Measurements from ENCODE around the gene SKP1.

The SKP1 gene

DNA sequence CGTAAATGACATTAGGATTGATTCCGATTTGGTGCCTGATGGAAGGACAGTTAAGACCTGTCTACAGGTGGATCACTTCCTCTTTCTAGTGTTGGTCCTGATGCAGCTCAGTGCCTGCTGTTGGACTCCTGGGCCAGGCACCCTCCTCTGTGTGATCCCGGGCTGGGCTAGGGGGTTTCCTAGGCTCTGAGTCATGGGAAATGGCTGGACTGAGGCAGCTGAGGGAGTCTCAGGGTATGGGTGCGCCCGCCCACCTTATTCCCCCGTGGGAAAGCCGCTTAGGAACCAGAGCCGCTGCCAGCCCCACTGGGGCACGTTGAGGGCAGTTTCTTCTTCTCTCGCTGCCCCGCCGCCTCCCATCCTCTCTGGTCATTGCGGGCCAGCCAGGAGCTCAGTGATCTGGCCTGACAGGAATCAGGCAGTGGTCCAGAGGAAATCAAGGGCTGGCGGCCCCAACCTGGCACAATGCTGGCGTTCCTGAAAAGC is 49.3 kb downstream of the SKP1 start:
- DNase-seq = no peak

DNA sequence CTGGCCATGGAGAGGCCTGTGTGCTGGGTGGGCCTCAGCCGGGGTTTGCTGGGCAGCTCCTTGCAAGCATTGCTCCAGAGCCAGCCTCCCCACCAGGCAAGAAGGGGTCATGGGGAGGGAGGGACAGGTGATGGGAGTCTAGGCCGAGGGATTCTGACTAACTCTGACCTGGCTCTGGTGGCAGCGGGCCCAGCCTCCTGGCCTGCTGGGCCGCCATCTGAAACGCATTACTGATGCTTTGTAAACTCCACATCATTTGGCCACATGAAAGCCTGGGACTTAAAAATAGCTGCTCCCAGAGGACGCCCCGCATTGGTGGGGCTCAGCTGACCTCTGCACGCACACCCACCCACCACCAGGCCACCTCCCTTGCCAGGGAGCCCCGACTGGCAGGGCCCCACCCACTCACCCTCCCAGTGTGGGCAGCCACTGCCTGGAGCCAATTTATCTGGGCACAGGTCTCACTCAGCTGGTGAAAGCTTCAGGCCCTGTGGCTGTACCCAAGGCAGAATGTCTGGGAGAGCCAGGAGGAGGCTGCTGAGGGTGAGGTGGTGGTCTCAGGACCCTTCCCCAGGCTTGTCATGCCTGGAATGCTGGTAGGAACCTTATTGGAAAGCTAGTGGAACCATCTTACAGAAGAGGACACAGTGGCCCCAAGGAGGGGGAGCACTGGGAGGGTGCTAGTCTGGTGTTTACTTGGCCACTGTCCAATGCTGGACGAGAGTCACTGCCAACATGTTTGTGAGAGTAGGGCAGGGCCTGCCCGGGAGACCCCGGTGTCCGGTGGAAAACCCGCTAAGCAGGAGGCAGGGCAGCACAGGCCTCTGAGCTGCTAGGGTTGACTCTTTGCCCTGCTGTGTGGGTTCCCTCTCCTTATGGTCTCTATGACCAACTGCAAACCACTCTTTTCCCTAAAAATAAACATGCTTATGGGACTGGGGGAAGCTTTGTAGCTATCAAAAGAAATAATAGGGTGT is 51.4 kb downstream of the SKP1 start:
- DNase-seq = no peak

DNA sequence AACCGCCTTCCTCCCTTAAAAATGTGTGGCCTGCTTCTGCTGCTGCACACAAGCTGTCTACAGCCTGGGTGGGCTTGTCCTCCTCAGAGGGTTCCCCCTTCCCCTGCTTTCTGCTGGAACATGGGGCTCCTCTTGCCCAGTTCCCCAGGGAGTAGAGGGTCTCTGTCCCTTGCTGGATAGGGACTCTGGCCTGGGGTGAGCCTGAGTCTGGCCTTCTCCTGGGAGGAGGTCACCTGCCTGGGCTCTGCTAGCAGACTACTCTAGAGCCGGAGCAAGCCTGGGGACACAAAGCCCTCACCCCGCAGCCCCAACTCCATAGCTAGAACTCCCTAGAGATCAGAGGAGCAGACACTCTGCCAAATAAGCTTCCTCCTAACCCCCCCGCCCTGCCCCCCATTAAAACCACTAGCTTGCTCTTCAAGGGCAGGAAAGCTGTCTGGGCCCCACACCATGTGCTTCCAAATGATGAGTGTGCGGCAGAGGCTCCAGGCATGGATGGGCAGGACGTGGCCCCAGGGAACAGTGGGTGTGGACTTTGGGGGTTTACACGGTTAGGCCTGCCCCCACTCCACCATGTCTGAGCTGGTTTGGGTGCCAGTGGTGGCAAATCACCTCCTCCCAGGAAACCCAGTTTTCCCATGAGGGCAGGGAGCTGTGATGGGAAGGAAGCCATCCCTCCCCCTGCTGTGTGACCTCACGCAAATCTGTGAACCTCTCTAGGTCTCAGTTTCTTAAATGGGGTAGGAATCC is 52.3 kb downstream of the SKP1 start:
- no peak for DNase-seq

DNA sequence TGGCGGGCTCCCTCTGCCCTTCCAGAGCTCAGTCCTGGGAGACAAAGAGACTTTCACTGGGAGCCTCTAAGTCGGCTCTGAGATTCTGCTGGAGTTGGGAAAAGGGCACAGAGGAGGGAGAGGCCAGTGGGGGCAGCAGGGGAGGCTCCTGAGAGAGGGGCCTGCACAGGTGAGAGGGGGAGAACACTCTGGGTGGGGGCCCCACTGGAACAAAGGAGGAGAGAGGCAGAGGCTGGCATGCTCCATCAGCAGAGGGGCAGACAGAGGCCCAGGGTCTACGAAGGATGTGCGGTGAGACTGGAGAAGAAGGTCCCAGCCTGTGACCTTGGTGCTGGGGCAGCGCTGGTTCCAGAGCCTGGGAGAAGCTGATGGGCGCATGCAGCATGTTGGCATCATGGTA is 53.4 kb downstream of the SKP1 start:
- DNase-seq = no peak

DNA sequence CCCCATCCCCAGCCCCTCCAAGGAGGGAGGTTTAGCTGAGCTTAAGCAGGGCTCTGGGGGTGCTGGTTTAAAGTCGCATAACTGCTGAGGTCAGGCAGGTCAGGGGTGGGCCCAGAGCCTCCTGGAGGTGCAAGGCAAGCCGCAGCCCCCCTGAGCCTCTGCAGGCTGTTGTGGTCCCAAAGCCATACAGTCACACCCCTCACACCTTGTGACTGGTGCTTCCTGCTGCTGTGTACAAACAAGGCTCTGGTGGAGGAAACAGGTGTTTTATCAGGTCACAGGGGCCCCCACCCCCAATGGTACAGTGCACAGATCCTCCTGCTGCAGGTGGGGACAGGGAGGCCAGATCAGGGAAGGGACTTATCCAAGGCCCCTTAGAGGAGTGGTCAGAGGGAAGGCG is 54.2 kb downstream of the SKP1 start:
- DNase-seq = peak; percentile 14

DNA sequence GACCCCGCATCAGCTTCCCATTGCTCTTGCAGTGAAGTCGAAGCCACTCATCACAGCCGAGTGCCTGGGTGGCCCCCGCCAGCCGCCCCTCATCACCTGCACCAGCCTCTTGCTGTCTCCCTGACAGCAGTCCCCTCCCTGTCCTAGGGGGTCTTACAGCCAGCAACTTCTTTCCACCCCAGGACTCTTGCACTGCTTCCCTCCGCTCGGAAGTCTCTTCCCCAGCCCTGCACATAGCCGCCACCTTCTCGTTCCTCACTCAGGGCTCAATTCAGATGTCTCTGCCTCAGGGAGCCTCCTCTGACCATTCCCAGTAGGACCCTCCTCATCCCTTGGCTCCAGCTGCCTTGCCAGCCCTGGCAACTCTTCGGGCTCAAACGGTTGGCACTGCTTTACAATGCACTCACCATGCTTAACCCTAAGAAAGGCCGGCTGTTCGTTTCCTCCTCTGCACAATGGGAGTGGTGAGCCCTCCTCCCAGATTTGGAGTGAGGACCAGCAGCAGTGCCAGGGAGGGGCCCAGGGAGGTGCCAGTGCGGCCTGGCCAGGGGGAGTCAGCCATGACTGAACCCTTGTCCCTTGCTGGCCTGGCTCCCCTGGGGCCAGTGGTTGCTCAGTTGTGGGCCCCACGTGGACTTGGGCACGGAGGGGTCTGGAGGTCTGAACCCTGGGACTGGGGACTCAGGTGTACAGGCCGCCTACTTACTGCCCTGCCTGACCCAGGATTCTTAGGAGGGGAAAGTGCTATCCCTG is 56.2 kb downstream of the SKP1 start:
- DNase-seq = no peak

DNA sequence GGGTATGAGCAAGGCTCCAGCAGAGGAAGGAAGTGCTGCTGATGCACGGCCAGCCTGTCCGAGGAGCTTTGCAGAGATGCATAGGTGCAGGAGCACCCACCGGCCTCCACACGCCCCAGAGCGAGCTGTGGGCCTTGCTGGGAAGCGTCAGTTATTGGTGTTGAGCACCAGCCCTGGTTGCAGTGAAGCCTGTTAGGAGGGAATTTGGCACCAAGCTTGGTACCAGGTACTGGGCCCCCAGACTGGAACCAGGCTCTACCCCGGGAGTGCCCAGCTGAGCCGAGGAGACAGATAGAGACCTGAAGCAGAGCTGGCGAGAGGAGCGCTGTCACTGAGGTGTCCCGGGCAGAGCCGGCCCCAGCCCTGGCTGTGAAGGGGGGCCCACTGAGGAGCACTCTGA is 57.0 kb downstream of the SKP1 start:
- no peak for DNase-seq

DNA sequence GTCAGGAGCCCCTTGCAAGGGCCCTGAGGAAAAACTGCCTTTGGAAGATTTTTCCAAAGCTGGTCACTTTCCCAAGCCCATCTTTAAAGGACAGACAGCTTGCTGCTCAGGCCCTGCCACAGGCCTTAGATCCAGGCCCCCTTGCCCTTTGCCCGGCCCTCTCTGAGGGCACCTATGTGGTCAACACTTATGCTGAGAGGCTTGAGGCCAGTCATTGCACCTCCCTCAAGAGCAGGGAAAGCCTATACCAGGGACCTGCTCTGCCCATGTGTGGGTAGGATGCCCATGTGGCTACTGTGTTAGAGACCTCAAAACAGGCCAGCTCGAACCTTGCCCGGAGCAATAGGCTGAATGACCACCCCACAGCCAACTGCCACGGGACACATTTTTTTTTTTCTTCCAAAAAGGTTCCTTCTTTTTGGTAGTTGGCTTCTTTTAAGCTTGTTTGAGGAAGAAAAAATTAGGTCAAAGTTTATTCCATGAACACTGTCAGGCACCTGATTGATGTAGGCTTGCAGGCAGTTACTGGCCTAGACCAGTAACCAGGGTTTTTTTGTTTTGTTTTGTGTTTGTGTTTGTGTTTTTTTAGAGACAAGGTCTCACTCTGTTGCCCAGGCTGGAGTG is 58.4 kb downstream of the SKP1 start:
- DNase-seq = no peak

DNA sequence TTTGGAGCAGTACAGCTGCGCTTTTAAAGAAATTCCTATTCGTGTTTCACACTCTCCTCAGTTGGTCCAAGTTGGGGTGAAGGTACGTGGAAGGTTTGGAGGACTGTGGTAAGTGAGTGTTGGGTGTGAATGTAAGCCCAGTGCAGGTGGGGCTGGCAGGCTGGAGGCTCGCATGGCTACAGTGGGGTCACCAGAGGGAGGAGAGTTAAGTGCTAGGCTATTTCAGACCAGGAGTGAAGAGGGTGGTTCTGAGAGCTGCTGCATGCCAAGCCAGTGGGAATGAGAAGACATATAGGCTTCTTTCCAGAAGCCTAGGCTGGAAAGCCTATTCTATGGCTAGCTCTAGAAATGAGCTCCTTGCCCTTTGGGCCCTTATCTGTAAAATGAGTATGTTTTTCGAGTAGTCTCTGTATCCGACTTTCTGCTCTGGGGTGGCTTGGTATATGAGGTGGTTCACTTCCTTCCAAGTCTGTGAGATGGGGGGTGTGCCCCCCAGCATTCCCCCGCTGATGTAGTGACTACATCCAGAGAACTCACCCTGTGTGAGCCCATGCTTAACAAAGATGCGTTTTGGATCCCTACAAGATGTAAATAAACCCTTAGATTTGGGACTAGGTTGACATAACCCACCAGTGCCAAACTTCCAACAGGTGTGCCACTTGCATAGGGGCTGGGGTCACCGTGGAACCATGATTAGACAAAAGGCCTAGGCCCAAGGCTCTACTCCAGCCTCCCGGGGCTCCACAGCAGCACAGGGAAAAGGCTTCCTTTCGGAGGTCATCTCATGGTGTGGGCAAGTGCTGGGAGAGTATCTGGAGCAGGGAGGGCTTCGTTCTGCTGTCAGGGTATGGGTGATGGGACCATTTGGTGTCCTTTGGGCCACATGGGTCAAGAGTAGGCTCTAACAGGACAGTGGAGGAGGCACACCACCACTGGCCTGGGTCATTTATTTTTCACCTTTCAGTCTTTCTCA is 59.7 kb downstream of the SKP1 start:
- no peak for DNase-seq

DNA sequence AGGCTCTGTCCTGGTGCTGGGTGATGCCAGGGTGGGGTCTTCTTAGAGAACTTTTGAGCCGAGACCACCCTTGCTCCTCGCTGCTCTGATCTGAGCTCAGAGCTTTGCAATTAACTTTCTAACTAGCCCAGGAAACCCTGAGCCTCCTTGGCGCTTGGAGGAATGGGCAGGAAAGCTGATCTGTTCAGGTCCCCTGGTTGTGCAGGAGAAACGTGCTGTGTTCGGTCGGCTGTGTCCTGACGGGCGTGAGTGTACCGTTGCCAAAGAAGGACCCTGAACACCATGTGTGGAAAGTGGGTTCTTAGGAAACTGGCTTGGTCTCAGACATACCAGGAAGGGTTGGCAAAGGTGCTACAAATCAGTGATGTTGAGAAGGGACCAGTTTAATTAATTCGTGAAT is 60.5 kb downstream of the SKP1 start:
- DNase-seq = no peak

DNA sequence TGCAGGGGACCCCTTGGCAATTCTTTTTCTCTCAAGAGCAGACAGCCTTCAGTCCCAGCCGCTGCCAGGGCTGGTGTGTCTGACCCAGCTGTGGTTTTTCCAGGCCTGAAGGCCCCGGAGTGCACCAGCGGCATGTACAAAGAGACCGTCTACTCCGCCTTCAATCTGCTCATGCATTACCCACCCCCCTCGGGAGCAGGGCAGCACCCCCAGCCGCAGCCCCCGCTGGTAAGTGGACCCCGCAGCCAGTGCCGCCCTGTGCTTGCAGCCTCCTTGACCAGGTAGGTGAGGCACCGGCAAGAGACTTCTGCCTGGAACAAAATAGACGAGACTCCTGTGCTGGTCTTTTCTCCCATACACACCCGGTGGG is 61.0 kb downstream of the SKP1 start:
- DNase-seq = no peak

DNA sequence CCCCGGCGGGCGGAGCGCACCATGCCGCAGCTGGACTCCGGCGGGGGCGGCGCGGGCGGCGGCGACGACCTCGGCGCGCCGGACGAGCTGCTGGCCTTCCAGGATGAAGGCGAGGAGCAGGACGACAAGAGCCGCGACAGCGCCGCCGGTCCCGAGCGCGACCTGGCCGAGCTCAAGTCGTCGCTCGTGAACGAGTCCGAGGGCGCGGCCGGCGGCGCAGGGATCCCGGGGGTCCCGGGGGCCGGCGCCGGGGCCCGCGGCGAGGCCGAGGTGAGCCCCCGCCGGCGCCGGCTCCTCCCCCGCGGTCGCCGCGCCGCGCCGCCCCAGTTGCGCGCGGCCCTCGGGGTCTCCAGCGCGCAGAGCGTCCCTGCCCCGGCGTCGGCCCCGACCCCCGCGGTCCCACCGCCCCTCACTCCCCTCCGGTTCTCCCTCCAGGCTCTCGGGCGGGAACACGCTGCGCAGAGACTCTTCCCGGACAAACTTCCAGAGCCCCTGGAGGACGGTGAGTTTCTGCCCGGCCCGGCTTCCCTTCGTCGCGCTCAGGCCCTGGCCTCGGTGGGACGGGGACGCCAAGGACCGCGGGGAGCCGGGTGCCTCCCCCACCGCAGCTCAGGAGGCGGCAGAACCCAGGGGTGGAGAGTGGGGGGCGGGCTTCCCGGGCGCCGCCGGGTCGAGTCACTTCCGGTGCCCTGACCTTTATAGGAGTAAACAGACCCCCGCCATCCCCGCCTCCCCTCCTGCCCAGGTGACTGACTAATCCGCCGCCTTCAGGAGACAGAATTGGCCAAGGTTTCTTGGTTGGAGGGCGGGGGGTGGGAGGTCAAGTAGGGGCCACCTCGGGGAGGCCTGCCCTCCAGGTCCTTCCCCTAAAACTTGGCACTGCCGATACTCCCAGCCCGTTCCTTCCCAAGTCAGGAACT is 61.6 kb downstream of the SKP1 start:
- no peak for DNase-seq

DNA sequence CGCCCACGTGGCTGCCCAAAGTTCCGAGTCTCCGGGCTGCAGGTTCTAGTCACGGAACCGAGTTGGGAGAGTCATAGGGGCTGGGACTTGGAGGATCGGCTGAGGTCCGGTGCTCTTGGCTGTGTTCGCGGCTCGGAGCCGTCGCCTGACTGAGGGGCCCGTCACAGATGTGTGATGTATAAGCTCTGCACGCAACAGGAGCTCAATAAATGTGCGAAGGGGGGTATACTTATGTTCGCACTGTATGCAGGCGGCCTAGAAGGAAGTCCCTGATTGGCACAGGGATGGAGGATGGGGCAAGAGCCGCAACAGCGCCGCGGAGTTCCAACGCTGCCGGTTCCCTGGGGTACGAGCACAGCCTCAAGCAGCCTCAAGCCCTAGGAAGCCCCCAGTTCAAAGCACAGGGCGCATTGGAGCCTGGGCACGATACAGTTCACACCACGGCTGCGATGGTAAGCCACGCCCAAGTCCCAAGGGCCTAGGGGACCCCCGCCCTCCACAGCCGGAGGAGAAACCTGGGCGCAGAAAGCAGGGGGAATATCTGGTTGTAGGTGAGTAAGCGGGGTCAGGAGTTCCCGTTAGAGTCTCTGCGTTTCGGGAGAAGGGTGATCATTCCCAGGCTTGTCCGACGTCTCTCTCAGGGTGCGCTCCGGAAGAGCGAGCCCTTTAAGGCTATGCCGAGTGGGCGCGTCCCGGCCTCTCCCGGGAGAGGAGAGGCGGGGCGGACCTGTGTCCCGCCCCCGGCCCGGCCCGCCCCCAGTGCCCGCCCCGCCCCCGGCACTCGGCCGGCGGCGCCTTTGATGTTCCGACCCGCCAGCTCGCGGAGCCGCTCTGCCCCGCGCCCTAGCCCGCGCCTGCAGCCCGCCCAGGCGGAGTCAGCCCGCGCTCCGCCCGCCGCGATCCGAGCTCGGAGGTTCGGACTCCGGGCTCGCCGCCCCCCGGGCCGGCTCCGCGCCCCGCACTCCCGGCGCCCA is 62.6 kb downstream of the SKP1 start, which contains the start of gene TCF7:
TSS of gene TCF7 (plus strand) at position 780 of the 974 bp plus-strand sequence. CDS start 226 bp downstream, outside the sequence.
- DNase-seq = peak; percentile 82

DNA sequence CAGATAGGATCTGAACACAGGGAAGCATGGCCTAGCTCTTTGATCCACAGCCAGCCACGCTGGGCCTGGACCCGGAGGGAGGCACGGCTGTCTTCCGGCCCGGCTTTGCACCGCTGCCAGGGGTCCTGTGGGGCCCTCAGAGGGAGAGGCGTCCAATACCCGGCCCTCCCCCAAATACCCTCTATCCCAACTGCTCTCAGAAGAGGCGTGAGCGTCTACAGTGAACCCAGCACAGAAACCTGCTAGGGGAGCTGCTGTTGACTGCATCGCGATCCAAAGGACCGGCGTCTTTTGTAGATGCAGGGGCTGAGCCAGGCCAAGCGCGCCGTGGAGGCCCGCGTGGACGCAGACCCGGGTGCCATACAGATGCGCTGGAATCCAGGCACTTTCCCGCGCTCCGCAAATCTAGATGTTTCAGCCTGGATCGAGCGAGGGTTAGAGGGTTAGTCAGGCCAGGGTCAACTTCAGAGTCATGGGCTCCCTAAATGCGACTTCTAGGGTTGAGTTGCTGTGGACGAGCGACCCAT is 63.3 kb downstream of the SKP1 start:
- DNase-seq = no peak

DNA sequence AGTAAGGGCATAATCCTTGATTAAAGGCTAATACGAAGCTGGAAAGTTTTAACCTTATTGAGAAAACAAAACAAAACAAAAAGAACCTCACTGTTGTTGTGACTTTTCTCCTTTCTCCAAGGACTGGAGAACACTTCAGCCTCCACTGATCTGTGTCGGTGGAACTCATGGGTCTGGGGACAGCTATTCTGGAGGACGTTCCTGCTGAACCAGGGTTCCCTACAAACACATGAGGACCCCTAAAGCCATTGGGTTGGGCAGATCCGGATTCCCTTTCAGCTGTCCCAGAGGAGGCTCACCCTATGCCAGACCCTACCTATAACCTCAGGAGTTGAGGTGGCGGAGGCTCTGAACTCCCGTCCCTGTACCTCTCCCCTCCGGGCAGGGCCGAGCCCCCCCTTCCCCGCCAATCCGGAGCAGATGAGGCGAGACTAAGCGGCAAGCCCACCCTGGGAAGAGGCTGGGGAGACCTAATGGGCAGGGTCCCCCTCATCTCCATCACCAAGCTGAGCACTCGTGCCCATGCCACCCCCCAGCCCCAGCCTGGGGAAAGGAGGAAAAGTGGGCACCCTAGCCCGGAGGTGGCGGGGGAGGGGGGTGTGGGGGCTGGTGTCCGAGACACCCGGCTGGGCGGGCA is 63.9 kb downstream of the SKP1 start:
- DNase-seq = no peak

DNA sequence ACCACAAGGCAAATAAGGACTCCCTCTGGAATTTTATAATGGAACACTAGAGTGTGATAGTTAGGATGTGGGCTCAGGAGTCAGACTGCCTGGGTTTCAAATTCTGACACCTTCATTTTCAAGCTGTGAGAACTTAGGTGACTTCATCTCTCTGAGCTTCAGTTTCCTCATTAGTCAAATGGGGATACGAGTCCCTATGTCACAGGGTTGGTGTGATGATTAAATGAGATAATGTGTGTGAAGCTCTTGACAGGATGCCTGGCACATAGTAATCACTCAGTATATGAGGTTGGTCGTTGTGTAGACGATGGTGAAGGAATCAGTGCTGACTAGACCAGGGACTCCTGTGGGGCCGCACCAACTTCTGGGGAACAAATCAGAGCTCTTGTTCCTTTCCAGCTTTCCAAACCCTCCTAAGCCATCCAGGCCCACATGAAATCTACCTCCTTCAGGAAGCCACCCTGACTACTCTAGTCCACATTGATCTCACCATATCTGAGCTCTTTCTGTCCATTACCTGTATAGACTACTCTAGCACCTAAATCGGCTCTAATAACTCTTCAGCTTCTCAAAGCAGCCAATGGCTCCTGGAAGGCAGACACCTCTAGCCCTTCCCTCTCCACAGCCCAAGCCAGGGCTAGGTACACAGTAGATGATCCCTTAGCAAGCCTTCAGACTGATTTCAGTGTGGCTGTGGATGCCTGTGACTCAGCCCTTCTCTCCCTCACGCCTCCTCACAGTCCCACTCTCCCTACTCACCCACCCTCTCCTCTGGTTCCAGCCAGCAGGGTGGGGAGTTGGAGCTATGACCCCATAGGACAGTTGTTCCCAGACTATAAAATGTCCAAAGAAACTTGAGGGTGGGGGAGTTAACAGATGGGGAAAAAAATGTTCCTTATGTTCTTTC is 64.8 kb downstream of the SKP1 start:
- DNase-seq = no peak

DNA sequence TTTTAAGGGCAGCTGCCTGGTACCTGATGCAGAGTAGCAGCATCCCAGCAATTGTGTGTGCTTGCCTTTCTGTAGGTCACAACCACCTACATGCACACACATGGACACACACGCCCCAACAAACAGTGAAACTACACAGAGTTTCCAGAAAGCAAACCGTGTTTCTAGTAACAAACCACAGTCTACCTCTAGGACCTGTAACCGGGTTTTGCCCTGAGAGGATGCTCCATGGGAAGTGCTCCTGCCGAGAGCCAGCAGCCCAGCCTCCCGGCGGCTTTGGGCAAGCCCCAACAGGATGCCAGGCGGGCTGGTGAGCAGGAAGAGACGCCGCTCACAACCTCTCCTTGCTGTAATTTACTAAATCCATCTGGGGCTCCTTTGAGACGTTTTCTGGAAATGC is 66.4 kb downstream of the SKP1 start:
- no peak for DNase-seq
